Measurements from ENCODE around the gene NRXN2.

The NRXN2 gene

DNA sequence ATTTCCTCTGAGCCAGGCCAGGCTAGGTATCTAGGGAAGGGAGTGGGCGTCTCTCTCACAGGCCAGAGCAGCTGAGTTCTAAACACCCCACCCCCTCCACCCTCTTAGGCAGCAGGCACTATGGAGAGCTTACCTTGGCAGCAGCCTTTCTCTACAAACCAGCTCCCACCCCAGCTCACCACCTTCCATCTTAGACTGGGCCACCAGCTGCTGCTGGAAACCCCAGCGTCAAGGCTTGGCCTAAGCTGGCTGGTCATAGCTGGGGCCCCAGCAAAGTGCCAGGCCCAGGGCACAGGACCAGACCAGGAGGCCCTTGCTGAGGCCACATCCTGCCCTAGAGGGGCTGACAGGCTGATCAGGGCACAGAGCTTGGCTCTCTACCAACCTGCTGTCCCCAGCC lies 111.8 kb downstream of the NRXN2 start:
- no peak for DNase-seq

GRCh38 chr11:64610596-64610995 lies 112.4 kb downstream of the NRXN2 start:
- H3K27ac ChIP-seq (ENCODE audit: low read length) = no peak overlapping the region
- no peaks in the 10 kb centered on the region for H4K20me1 ChIP-seq (ENCODE audit: insufficient read depth, low read length)
- no peak overlapping the region for H2AFZ ChIP-seq (ENCODE audit: low read length)
- H3K36me3 ChIP-seq (replicated peaks; ENCODE audit: insufficient read depth, low read length) = no peaks in the 10 kb centered on the region
- no peaks in the 10 kb centered on the region for H3F3A ChIP-seq (ENCODE audit: insufficient read depth, low read length)
- no peaks in the 10 kb centered on the region for H3K4me1 ChIP-seq (ENCODE audit: low read length)
- H3K4me2 ChIP-seq (ENCODE audit: low read depth, low read length) = no peak overlapping the region
- H3K9ac ChIP-seq (ENCODE audit: low read length) = no peak overlapping the region
- no peaks in the 10 kb centered on the region for H3K9me3 ChIP-seq (replicated peaks; ENCODE audit: insufficient read depth, low read length)
- no peak for DNase-seq
- no peaks in the 10 kb centered on the region for H3K79me2 ChIP-seq (ENCODE audit: low read length)
- peaks cover 72% of the 10 kb centered on the region for H3K27me3 ChIP-seq (replicated peaks; ENCODE audit: insufficient read depth, low read length)
- no peaks in the 10 kb centered on the region for H3K9me2 ChIP-seq (replicated peaks; ENCODE audit: insufficient read depth, low read length)
- H3K4me3 ChIP-seq (ENCODE audit: low read length) = no peak overlapping the region
- TF ChIP-seq, protein P1, sequence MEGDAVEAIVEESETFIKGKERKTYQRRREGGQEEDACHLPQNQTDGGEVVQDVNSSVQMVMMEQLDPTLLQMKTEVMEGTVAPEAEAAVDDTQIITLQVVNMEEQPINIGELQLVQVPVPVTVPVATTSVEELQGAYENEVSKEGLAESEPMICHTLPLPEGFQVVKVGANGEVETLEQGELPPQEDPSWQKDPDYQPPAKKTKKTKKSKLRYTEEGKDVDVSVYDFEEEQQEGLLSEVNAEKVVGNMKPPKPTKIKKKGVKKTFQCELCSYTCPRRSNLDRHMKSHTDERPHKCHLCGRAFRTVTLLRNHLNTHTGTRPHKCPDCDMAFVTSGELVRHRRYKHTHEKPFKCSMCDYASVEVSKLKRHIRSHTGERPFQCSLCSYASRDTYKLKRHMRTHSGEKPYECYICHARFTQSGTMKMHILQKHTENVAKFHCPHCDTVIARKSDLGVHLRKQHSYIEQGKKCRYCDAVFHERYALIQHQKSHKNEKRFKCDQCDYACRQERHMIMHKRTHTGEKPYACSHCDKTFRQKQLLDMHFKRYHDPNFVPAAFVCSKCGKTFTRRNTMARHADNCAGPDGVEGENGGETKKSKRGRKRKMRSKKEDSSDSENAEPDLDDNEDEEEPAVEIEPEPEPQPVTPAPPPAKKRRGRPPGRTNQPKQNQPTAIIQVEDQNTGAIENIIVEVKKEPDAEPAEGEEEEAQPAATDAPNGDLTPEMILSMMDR (IDR thresholded peaks at IDR 0.05; ENCODE audit: low read length) = no peak
- TF ChIP-seq EZH2phosphoT487 (IDR thresholded peaks at IDR 0.05; ENCODE audit: low read length) (no peak), EZH2 (optimal IDR thresholded peaks at IDR 0.05; ENCODE audit: low read depth, low read length) (no peak)

More for the DNA sequence above, 111.8 kb downstream of the NRXN2 start:
- H3K9ac ChIP-seq (ENCODE audit: low read length) = no peak overlapping the region
- no peaks in the 10 kb centered on the region for H3K9me3 ChIP-seq (replicated peaks; ENCODE audit: insufficient read depth, low read length)
- no peak overlapping the region for H3K4me2 ChIP-seq (ENCODE audit: low read depth, low read length)
- H3K27ac ChIP-seq (ENCODE audit: low read length) = no peak overlapping the region
- TF ChIP-seq, protein P1 (IDR thresholded peaks at IDR 0.05; ENCODE audit: low read length) = no peak
- TF ChIP-seq EZH2phosphoT487 (IDR thresholded peaks at IDR 0.05; ENCODE audit: low read length) = no peak
- no peak for TF ChIP-seq EZH2 (optimal IDR thresholded peaks at IDR 0.05; ENCODE audit: low read depth, low read length)
- no peaks in the 10 kb centered on the region for H3F3A ChIP-seq (ENCODE audit: insufficient read depth, low read length)
- peaks cover 66% of the 10 kb centered on the region for H3K27me3 ChIP-seq (replicated peaks; ENCODE audit: insufficient read depth, low read length)
- H3K79me2 ChIP-seq (ENCODE audit: low read length) = no peaks in the 10 kb centered on the region
- H3K9me2 ChIP-seq (replicated peaks; ENCODE audit: insufficient read depth, low read length) = no peaks in the 10 kb centered on the region
- no peaks in the 10 kb centered on the region for H3K4me1 ChIP-seq (ENCODE audit: low read length)
- H4K20me1 ChIP-seq (ENCODE audit: insufficient read depth, low read length) = no peaks in the 10 kb centered on the region
- no peaks in the 10 kb centered on the region for H3K36me3 ChIP-seq (replicated peaks; ENCODE audit: insufficient read depth, low read length)
- no peak overlapping the region for H2AFZ ChIP-seq (ENCODE audit: low read length)
- H3K4me3 ChIP-seq (ENCODE audit: low read length) = no peak overlapping the region

- Histone ChIP-seq H3K9ac (ENCODE audit: low read length) (no peak overlapping the region), H3K4me1 (ENCODE audit: low read length) (no peaks in the 10 kb centered on the region), H3K4me2 (ENCODE audit: low read depth, low read length) (no peak overlapping the region), H3K9me3 (replicated peaks; ENCODE audit: insufficient read depth, low read length) (no peaks in the 10 kb centered on the region), H3K36me3 (replicated peaks; ENCODE audit: insufficient read depth, low read length) (no peaks in the 10 kb centered on the region), H3K9me2 (replicated peaks; ENCODE audit: insufficient read depth, low read length) (no peaks in the 10 kb centered on the region), H3K27me3 (replicated peaks; ENCODE audit: insufficient read depth, low read length) (peaks cover 82% of the 10 kb centered on the region), H3K27ac (ENCODE audit: low read length) (no peak overlapping the region), H4K20me1 (ENCODE audit: insufficient read depth, low read length) (no peaks in the 10 kb centered on the region), H3K4me3 (ENCODE audit: low read length) (no peak overlapping the region), H2AFZ (ENCODE audit: low read length) (no peak overlapping the region), H3F3A (ENCODE audit: insufficient read depth, low read length) (no peaks in the 10 kb centered on the region), H3K79me2 (ENCODE audit: low read length) (no peaks in the 10 kb centered on the region)
- TF ChIP-seq EZH2 (optimal IDR thresholded peaks at IDR 0.05; ENCODE audit: low read depth, low read length) = no peak
- TF ChIP-seq, protein P1 (IDR thresholded peaks at IDR 0.05; ENCODE audit: low read length) = no peak
- TF ChIP-seq EZH2phosphoT487 (IDR thresholded peaks at IDR 0.05; ENCODE audit: low read length) = no peak
- no peak for DNase-seq
Measured at GRCh38 chr11:64609436-64610047, 113.5 kb downstream of the NRXN2 start.

Measured in MM.1S (cell line).